GM11168 (cell line): ENCODE results near the gene IL16.

Source experiments
- in situ Hi-C: fragments of 300-500 bp; cut with MboI; formaldehyde crosslinking; loops from one replicate; pipeline ENCODE4 v1.12.0; 2022; ENCODE audit warnings: low sequenced_read_pairs; ENCODE audit not compliant: unreplicated experiment

IL16 gene

GRCh38 chr15:81174125-81174791 lies 22.4 kb upstream of the IL16 start:
- in situ Hi-C loops = no loop called here

GRCh38 chr15:81174792-81175327 lies 21.8 kb upstream of the IL16 start:
- in situ Hi-C loops = no loop called here

GRCh38 chr15:81175496-81175895 lies 21.2 kb upstream of the IL16 start:
- in situ Hi-C loops = no loop called here

- in situ Hi-C loops = no loop called here
These were observed 20.3 kb upstream of the IL16 start for GRCh38 chr15:81176291-81176893.

- in situ Hi-C loops = no loop called here
These were observed 18.3 kb upstream of the IL16 start for GRCh38 chr15:81178365-81178764.

GRCh38 chr15:81181220-81181619 lies 15.5 kb upstream of the IL16 start:
- in situ Hi-C loops = no loop called here

- in situ Hi-C loops = no loop called here
These were observed 14.5 kb upstream of the IL16 start for GRCh38 chr15:81182031-81182755.

- in situ Hi-C loops = no loop called here
These were observed 13.8 kb upstream of the IL16 start for GRCh38 chr15:81182756-81183438.

- in situ Hi-C loops = no loop called here
These were observed 13.3 kb upstream of the IL16 start for GRCh38 chr15:81183439-81183775.

GRCh38 chr15:81184188-81184587 lies 12.5 kb upstream of the IL16 start:
- in situ Hi-C loops = no loop called here

- in situ Hi-C loops = no loop called here
These were observed 10.9 kb upstream of the IL16 start for GRCh38 chr15:81185631-81186295.

- in situ Hi-C loops = no loop called here
These were observed 8.3 kb upstream of the IL16 start for GRCh38 chr15:81188354-81188753.

- in situ Hi-C loops = no loop called here
These were observed 6.9 kb upstream of the IL16 start for GRCh38 chr15:81189583-81190283.

- in situ Hi-C loops = no loop called here
These were observed 5.7 kb upstream of the IL16 start for GRCh38 chr15:81190922-81191507.

- in situ Hi-C loops = no loop called here
These were observed 5.0 kb upstream of the IL16 start for GRCh38 chr15:81191701-81192100.

- in situ Hi-C loops = no loop called here
These were observed 2.0 kb upstream of the IL16 start for GRCh38 chr15:81194723-81195122.

GRCh38 chr15:81195339-81195864 lies 1.3 kb upstream of the IL16 start:
- in situ Hi-C loops = no loop called here

GRCh38 chr15:81197255-81197630 lies 564 bp downstream of the IL16 start:
- in situ Hi-C loops = no loop called here

GRCh38 chr15:81197688-81198281 lies 1.1 kb downstream of the IL16 start:
- in situ Hi-C loops = no loop called here
